Stimulated activated CD4-positive, alpha-beta T cell treated with anti-CD3 and anti-CD28 coated beads, TNF-alpha, amount 100 ng/mL, for 48 hours (primary cell): ENCODE results near the gene CDK9.
"Not testable (repeated sequence)": the region's sequence is repeated elsewhere in the genome, so short reads cannot be mapped to it uniquely, and the experiment has no call there.

Experiments
- DNase-seq, 3 donors: peaks; one replicate each; pipeline ENCODE4 v3.0.0-alpha.2; 2020; ENCODE audit warnings: low read depth in 3 of 3

Gene CDK9

GRCh38 chr9:127822108-127822507 lies 36.3 kb downstream of the CDK9 start:
- DNase-seq, result no peak

GRCh38 chr9:127825319-127826051 lies 39.7 kb downstream of the CDK9 start:
- DNase-seq, result no peak

GRCh38 chr9:127826253-127826913 lies 40.5 kb downstream of the CDK9 start:
- DNase-seq, result no peak

GRCh38 chr9:127828262-127829031 lies 42.6 kb downstream of the CDK9 start:
- no peak for DNase-seq

- no peak for DNase-seq
These were observed 43.5 kb downstream of the CDK9 start for GRCh38 chr9:127829205-127829906.

- no peak for DNase-seq
These were observed 46.4 kb downstream of the CDK9 start for GRCh38 chr9:127832248-127832647.

GRCh38 chr9:127833555-127833954 lies 47.7 kb downstream of the CDK9 start:
- DNase-seq, result no peak

GRCh38 chr9:127835991-127836516 lies 50.2 kb downstream of the CDK9 start:
- peak in 1 of 3 donors; percentile 24 for DNase-seq

GRCh38 chr9:127836561-127836960 lies 50.7 kb downstream of the CDK9 start:
- not testable (repeated sequence) for DNase-seq

GRCh38 chr9:127837346-127837745 lies 51.5 kb downstream of the CDK9 start:
- no peak for DNase-seq

GRCh38 chr9:127838375-127839078 lies 52.7 kb downstream of the CDK9 start:
- no peak for DNase-seq
